Thoracic aorta (tissue), 2 donors: ENCODE measurements around the gene GOLGA6A. TPM values are rescaled to one million over a fixed set of nuclear protein-coding genes. Genes with fewer than 3 reads are reported as not detected.

Experiments used
- ATAC-seq: fragments of 150-250 bp; one replicate; pipeline ENCODE4 v1.8.0; 2017; ENCODE audit warnings: low read depth; ENCODE audit not compliant: insufficient number of reproducible peaks, low FRiP score
- DNase-seq: peaks from one replicate; pipeline ENCODE4 v3.0.0-alpha.2; 2020; ENCODE audit warnings: low spot score
- H3K27ac ChIP-seq, 2 donors: fragments of 200-600 bp; sonication (generic); 1 replicate in 1 of 2; 2 replicates in 1 of 2; pipeline ENCODE4 v1.5.1; 2016; ENCODE audit warnings: mild to moderate bottlenecking in 2 of 2, moderate library complexity in 2 of 2
- H3K27me3 ChIP-seq: fragments of 200-600 bp; sonication (generic); replicated peaks from 2 replicates; pipeline ENCODE4 v1.6.0; 2016; ENCODE audit warnings: mild to moderate bottlenecking; ENCODE audit not compliant: insufficient read depth
- H3K36me3 ChIP-seq: fragments of 200-600 bp; sonication (generic); one replicate; pipeline ENCODE4 v1.5.1; 2016
- H3K4me1 ChIP-seq, 2 donors: fragments of 200-600 bp; sonication (generic); 1 replicate in 1 of 2; 2 replicates in 1 of 2; pipeline versions ENCODE4 v1.5.1 to v1.6.0; 2016; ENCODE audit warnings: low read depth in 2 of 2, mild to moderate bottlenecking in 1 of 2; ENCODE audit not compliant: control insufficient read depth in 1 of 2
- H3K4me3 ChIP-seq: fragments of 200-600 bp; sonication (generic); 2 replicates; pipeline ENCODE4 v1.5.1; 2016; ENCODE audit warnings: mild to moderate bottlenecking
- H3K9me3 ChIP-seq: fragments of 200-600 bp; sonication (generic); 2 replicates; pipeline ENCODE4 v1.5.1; 2016
- total RNA-seq, 2 donors: library from RNA; depleted of rRNA; stranded (reverse); fragments of >200 nt; gene quantifications; one replicate each; pipeline versions ENCODE4 v1.1.0 to v1.2.3, GENCODE V29; 2016
- TF ChIP-seq, protein P1 (sequence below): fragments of 200-600 bp; sonication (generic); IDR thresholded peaks from one replicate; pipeline ENCODE4 v1.5.1; 2019; ENCODE audit warnings: antibody characterized with exemption

GOLGA6A gene
- total RNA-seq, 2 donors from 2014 or later, result 0.14 to 0.42 TPM

DNA sequence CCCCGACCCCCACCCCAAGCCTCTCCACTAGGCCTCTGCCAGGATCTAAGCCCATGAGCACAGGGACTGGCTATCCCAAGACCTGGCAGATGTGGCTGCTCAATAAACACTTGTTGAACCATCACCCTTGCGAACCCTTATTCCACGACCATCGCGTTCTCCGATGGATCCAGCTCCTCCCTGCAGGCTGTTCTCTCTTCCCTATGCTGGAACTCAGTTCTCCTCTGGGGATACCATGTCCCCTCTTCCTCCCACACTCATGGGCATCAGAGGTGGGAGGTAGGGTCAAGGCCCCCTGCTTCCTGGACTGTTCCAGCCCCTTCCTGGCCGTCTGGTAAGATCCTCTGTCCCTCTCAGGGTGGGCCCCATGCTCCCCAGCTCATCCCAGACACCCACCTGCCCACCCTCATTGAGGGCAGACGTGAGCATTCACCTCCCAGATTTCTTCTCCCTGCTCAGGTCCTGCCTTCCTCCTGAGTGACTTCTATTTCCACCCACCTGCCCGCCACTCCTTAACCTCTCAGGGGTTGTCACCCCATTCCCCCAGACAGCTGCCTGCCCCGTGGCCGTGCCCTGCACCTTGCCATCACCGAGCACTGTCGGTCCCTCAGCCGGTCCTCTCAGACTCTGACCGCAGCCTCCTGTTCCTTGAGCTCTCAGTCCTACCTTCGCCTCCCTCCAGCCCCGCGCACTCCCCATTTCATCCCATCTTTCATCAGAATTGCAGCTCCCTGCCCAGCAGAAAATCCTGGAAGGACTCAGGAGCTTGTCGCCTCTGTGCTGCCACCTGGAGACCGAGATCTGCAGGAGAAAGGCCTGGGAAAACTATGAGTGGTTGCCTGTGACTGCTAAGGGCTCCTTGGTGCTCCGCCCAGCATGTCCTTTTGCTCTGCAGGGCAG, 45.8 kb downstream of the GOLGA6A start:
- DNase-seq (no peak), ATAC-seq (no peak)
- no peaks in the 10 kb centered on the region for H3K27me3 ChIP-seq
- no peak overlapping the region for H3K4me3 ChIP-seq
- TF ChIP-seq, protein P1, sequence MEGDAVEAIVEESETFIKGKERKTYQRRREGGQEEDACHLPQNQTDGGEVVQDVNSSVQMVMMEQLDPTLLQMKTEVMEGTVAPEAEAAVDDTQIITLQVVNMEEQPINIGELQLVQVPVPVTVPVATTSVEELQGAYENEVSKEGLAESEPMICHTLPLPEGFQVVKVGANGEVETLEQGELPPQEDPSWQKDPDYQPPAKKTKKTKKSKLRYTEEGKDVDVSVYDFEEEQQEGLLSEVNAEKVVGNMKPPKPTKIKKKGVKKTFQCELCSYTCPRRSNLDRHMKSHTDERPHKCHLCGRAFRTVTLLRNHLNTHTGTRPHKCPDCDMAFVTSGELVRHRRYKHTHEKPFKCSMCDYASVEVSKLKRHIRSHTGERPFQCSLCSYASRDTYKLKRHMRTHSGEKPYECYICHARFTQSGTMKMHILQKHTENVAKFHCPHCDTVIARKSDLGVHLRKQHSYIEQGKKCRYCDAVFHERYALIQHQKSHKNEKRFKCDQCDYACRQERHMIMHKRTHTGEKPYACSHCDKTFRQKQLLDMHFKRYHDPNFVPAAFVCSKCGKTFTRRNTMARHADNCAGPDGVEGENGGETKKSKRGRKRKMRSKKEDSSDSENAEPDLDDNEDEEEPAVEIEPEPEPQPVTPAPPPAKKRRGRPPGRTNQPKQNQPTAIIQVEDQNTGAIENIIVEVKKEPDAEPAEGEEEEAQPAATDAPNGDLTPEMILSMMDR, result peak; percentile 37
- H3K27ac ChIP-seq, result no peak overlapping the region
- no peaks in the 10 kb centered on the region for H3K9me3 ChIP-seq
- H3K4me1 ChIP-seq, result peaks cover 20 to 25% of the 10 kb centered on the region in 2 donors
- H3K36me3 ChIP-seq, result peaks cover 42% of the 10 kb centered on the region

DNA sequence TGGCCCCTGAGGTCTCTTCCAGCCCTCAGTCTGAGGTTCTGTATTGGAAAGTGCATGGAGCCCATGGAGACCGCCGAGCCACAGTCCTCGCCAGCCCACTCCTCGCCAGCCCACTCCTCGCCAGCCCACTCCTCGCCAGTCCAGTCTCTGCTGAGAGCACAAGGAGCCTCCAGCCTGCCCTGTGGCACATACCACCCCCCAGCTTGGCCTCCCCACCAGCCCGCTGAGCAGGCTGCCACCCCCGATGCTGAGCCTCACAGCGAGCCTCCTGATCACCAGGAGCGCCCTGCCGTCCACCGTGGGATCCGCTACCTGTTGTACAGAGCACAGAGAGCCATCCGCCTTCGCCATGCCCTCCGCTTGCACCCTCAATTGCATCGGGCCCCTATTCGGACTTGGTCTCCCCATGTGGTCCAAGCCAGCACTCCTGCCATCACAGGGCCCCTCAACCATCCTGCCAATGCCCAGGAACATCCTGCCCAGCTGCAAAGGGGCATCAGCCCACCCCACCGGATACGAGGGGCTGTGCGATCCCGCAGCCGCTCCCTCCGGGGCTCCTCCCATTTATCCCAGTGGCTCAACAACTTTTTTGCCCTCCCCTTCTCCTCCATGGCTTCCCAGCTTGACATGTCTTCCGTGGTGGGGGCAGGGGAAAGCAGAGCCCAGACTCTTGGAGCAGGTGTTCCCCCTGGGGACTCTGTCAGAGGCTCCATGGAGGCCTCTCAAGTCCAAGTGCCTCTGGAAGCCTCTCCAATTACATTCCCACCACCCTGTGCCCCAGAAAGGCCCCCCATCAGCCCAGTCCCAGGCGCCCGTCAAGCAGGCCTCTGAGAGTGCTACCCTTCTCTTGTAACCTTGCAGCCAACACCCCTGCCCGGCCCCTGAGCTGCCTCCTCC, 47.0 kb downstream of the GOLGA6A start:
- ATAC-seq, result no peak
- Histone ChIP-seq H3K4me3 (no peak overlapping the region), H3K27me3 (no peaks in the 10 kb centered on the region), H3K4me1 (peaks cover 15 to 17% of the 10 kb centered on the region in 2 donors), H3K9me3 (no peaks in the 10 kb centered on the region), H3K36me3 (peaks cover 42% of the 10 kb centered on the region), H3K27ac (no peak overlapping the region)
- DNase-seq, result no peak
- TF ChIP-seq, protein P1, result no peak

DNA sequence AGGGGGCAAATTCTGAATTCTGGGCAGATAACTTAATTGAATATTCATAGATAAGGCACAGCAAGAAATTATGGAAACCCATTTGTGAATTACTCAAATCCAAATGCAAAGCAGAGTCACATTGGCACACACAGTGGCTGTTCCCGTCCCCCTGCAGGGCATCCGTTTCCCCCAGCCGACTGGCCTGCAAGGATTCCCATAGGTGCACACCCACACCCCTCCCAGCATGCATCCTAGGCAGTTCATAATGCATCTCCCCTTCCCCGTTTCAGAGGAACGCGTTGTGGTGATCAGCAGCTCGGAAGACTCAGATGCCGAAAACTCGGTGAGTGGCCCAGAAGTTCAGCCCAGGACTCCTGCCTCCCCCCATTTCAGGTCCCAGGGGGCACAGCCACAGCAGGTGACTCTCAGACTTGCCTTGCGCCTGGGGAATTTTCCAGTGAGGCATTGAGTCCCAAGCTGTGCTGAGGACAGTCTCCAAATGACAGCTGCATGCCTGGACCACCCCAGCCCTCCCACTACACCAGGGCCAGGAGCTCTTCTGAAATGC, 48.1 kb downstream of the GOLGA6A start:
- TF ChIP-seq, protein P1, result no peak
- Histone ChIP-seq H3K27ac (no peak overlapping the region), H3K9me3 (no peaks in the 10 kb centered on the region), H3K27me3 (no peaks in the 10 kb centered on the region), H3K4me1 (peaks cover 5 to 6% of the 10 kb centered on the region in 2 donors), H3K4me3 (no peak overlapping the region), H3K36me3 (peaks cover 42% of the 10 kb centered on the region)
- no peak for ATAC-seq
- DNase-seq, result no peak

DNA sequence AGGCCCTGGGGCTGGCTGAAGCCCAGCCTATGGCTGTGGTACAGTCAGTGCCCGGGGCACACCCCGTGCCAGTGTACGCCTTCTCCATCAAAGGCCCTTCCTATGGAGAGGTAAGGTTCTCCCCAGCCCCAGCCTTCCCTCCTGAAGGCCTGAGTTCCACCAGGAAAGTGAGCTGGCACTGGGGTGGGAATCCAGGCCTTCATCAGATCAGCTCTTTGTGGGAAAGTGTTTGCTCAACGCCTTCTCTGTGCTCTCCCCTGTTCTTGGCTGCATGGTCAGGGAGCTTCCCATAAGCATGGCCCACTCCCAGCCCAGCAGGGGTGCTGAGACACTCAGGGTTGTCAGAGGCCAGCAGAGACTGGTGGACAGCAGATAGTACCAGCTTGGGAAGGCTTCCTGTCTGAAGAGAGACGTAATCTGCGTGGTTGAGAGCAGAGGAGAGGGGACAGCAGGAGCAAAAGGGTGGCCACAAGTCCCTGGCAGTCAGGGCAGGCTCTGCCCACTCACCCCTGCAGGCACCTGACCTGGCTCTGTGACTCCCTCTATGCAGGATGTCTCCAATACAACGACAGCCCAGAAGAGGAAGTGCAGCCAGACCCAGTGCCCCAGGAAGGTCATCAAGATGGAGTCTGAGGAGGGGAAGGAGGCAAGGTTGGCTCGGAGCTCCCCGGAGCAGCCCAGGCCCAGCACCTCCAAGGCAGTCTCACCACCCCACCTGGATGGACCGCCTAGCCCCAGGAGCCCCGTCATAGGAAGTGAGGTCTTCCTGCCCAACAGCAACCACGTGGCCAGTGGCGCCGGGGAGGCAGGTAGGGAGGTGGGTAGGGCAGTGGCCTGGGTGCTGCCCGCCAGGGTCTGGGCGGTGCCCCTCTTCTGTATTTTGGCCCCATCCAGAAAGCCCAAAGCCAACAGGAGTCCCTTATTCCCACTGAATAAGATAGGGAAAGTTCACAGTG, 49.5 kb downstream of the GOLGA6A start:
- H3K27ac ChIP-seq, result no peak overlapping the region
- DNase-seq, result no peak
- H3K27me3 ChIP-seq, result no peaks in the 10 kb centered on the region
- H3K9me3 ChIP-seq, result no peaks in the 10 kb centered on the region
- peaks cover 42% of the 10 kb centered on the region for H3K36me3 ChIP-seq
- no peak overlapping the region for H3K4me3 ChIP-seq
- no peaks in the 10 kb centered on the region for H3K4me1 ChIP-seq
- TF ChIP-seq, protein P1, result no peak
- no peak for ATAC-seq
